Left ventricle myocardium inferior (tissue), 1 donor: Measurements from ENCODE around the gene PDE4B. TPM values are rescaled to one million over a fixed set of nuclear protein-coding genes. Genes with fewer than 3 reads are reported as not detected.
A peak's percentile ranks its signal among the peaks of the same experiment; 100 is the strongest.

ENCODE experiments used
- DNase-seq: peaks from one replicate; pipeline ENCODE4 v3.0.0-alpha.2; 2020
- H3K27ac ChIP-seq: fragments of 200-600 bp; replicated peaks from 2 replicates; pipeline ENCODE4 v1.8.0; 2021
- H3K27me3 ChIP-seq: fragments of 200-600 bp; 2 replicates; pipeline ENCODE4 v1.8.0; 2021; ENCODE audit warnings: low read depth
- H3K36me3 ChIP-seq: fragments of 200-600 bp; 2 replicates; pipeline ENCODE4 v1.8.0; 2021
- H3K4me1 ChIP-seq: fragments of 200-600 bp; 2 replicates; pipeline ENCODE4 v1.8.0; 2021
- H3K4me3 ChIP-seq: fragments of 200-600 bp; 2 replicates; pipeline ENCODE4 v1.8.0; 2021; ENCODE audit warnings: mild to moderate bottlenecking, moderate library complexity
- H3K9me3 ChIP-seq: fragments of 200-600 bp; replicated peaks from 2 replicates; pipeline ENCODE4 v1.8.0; 2021
- intact Hi-C: fragments of 100-400 bp; cut with micrococcal nuclease; formaldehyde crosslinking; loops from one replicate; pipeline ENCODE4 v1.11.0; 2022
- total RNA-seq: library from RNA; stranded (reverse); fragmentation: NEBNext Ultra II Directional; extraction: Animal tissue kit (Norgen Biotek cat#: 25700); gene quantifications from one replicate; pipeline ENCODE4 v1.2.1, GENCODE V29; 2021
- TF ChIP-seq, protein P1 (sequence below): fragments of 200-600 bp; IDR thresholded peaks from 2 replicates; pipeline ENCODE4 v1.8.0; 2021; ENCODE audit warnings: antibody characterized with exemption, mild to moderate bottlenecking, borderline replicate concordance
- donor health status: DM: no; HTN: yes; CAD: no; lungs with severe emphysema.

PDE4B gene
- total RNA-seq, 1 donor from 2014 or later = 3.5 TPM

GRCh38 chr1:66271216-66271903 is 478.7 kb downstream of the PDE4B start:
- peaks cover 95% of the 10 kb centered on the region for H3K4me1 ChIP-seq
- TF ChIP-seq, protein P1, sequence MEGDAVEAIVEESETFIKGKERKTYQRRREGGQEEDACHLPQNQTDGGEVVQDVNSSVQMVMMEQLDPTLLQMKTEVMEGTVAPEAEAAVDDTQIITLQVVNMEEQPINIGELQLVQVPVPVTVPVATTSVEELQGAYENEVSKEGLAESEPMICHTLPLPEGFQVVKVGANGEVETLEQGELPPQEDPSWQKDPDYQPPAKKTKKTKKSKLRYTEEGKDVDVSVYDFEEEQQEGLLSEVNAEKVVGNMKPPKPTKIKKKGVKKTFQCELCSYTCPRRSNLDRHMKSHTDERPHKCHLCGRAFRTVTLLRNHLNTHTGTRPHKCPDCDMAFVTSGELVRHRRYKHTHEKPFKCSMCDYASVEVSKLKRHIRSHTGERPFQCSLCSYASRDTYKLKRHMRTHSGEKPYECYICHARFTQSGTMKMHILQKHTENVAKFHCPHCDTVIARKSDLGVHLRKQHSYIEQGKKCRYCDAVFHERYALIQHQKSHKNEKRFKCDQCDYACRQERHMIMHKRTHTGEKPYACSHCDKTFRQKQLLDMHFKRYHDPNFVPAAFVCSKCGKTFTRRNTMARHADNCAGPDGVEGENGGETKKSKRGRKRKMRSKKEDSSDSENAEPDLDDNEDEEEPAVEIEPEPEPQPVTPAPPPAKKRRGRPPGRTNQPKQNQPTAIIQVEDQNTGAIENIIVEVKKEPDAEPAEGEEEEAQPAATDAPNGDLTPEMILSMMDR = no peak
- no peaks in the 10 kb centered on the region for H3K27me3 ChIP-seq
- peak overlapping the region; percentile 95 for H3K27ac ChIP-seq
- H3K4me3 ChIP-seq = peak overlapping the region; percentile 49
- DNase-seq = peak; percentile 79
- H3K36me3 ChIP-seq = no peaks in the 10 kb centered on the region
- intact Hi-C loops = loop anchor here (5.0 kb wide), 1 partner anchor 81 kb away; no protein-coding TSS in a partner anchor
- no peaks in the 10 kb centered on the region for H3K9me3 ChIP-seq

DNA sequence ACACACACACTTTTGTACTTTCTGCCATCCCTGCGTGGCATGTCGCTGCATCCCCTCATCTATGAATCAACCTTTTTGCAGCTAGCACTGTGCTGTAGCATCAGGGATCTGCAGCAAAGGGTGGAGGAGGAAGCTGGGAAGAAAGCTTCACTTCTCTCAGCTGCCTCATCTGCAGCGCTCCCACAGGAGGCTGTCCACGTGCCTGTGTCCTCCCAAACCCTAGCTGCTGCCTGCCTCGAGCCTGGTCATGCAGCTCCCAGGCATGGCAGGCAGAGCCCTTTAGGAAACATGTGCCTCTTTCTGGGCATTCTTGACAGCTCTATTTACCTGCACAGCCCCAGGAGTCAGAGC is 479.2 kb downstream of the PDE4B start:
- H3K9me3 ChIP-seq = no peaks in the 10 kb centered on the region
- intact Hi-C loops = loop anchor here (5.0 kb wide), 1 partner anchor 80 kb away; no protein-coding TSS in a partner anchor
- no peaks in the 10 kb centered on the region for H3K27me3 ChIP-seq
- H3K27ac ChIP-seq = peak overlapping the region; percentile 95
- H3K4me3 ChIP-seq = peak overlapping the region; percentile 49
- peaks cover 90% of the 10 kb centered on the region for H3K4me1 ChIP-seq
- no peaks in the 10 kb centered on the region for H3K36me3 ChIP-seq
- TF ChIP-seq, protein P1 = peak; percentile 10
- DNase-seq = peak; percentile 70

DNA sequence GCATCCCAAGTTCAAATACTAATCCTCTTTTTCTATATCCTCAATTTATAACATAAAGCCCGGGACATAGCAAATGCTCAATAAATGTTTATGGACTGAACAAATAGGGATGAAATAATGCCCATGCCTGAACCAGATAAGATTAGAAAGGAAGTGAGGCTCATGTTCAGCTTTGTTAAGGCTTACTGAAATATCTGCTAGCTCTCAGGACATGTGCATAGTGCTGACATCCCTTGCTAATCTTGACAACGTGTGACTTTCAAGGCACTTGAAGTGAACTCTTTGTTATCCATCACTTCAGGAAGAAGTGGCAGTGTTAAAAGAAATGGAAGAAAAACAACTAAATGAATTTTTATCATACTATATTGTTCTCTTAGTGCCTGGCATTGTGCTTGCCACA is 481.0 kb downstream of the PDE4B start:
- Histone ChIP-seq H3K9me3 (no peaks in the 10 kb centered on the region), H3K4me3 (no peak overlapping the region), H3K36me3 (no peaks in the 10 kb centered on the region), H3K4me1 (peaks cover 81% of the 10 kb centered on the region), H3K27me3 (no peaks in the 10 kb centered on the region), H3K27ac (peak overlapping the region; percentile 95)
- TF ChIP-seq, protein P1 = no peak
- no peak for DNase-seq
- intact Hi-C loops = loop anchor here (5.0 kb wide), 1 partner anchor 79 kb away; no protein-coding TSS in a partner anchor

- Histone ChIP-seq H3K36me3 (no peaks in the 10 kb centered on the region), H3K9me3 (no peaks in the 10 kb centered on the region), H3K4me1 (peaks cover 75% of the 10 kb centered on the region), H3K27ac (peak overlapping the region; percentile 95), H3K4me3 (no peak overlapping the region), H3K27me3 (no peaks in the 10 kb centered on the region)
- TF ChIP-seq, protein P1 = no peak
- DNase-seq = no peak
- intact Hi-C loops = loop anchor here (5.0 kb wide), 1 partner anchor 78 kb away; no protein-coding TSS in a partner anchor
Observed at GRCh38 chr1:66274634-66275033, 481.9 kb downstream of the PDE4B start.

GRCh38 chr1:66275083-66275482 is 482.4 kb downstream of the PDE4B start:
- peak overlapping the region; percentile 95 for H3K27ac ChIP-seq
- peaks cover 71% of the 10 kb centered on the region for H3K4me1 ChIP-seq
- no peaks in the 10 kb centered on the region for H3K27me3 ChIP-seq
- TF ChIP-seq, protein P1 = no peak
- intact Hi-C loops = no loop called here
- DNase-seq = no peak
- no peaks in the 10 kb centered on the region for H3K9me3 ChIP-seq
- H3K4me3 ChIP-seq = no peak overlapping the region
- H3K36me3 ChIP-seq = no peaks in the 10 kb centered on the region
